NOMO-1 (cell line): ENCODE data around the gene KCNJ18.
"Not testable (repeated sequence)": the region's sequence is repeated elsewhere in the genome, so short reads cannot be mapped to it uniquely, and the experiment has no call there.

Experiments
- DNase-seq, 2 experiments: peaks; one replicate each; lab custom pipeline; 2025; ENCODE audit not compliant: unreplicated experiment in 2 of 2; lab: John Stamatoyannopoulos, UW

KCNJ18 gene

GRCh38 chr17:21683897-21684296 is 8.4 kb upstream of the KCNJ18 start:
- not testable (repeated sequence) for DNase-seq

- DNase-seq = not testable (repeated sequence)
Measured at GRCh38 chr17:21684384-21684783, 7.9 kb upstream of the KCNJ18 start.

GRCh38 chr17:21685061-21685795 is 7.1 kb upstream of the KCNJ18 start:
- DNase-seq = not testable (repeated sequence)

DNA sequence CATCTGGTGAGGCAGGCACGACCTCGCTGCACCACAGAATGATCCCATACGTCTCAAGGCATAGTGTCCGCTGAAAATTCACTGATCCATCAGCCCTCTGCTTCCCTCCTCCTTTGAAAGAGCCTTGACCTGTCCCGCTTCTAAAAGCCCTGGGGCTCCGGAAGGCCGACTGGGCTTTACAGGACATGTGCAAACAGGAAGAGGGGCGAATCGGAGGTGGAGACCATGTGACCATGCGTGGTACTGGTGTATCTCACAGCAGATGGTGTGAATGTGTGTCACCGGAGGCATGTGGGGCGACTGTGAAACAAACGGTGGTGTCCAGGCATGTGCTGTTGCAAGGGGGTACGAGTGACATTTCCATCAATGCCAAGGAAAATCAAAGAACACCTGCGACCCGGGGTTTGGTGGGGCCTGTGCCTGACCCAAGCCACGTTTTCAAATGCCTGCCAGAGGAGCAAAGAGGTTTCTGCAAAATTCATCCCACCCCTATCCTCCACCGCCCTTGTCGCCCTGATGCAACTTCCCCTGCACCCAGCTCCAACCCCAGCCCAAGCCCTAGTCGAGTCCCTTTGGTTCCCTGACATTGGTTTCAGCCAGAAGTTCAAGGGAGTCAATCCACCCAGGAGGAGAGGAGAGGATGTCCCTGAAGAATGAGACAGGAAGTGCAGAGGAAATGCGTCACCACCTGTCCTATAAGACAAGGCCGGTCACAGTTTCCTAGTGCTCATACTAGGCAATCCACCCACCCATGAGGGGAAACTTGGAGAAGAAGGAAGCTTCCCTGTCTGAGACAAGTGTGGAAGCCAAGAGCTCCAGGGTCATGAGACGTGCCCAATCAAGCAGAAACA is 5.9 kb upstream of the KCNJ18 start:
- no peak for DNase-seq

DNA sequence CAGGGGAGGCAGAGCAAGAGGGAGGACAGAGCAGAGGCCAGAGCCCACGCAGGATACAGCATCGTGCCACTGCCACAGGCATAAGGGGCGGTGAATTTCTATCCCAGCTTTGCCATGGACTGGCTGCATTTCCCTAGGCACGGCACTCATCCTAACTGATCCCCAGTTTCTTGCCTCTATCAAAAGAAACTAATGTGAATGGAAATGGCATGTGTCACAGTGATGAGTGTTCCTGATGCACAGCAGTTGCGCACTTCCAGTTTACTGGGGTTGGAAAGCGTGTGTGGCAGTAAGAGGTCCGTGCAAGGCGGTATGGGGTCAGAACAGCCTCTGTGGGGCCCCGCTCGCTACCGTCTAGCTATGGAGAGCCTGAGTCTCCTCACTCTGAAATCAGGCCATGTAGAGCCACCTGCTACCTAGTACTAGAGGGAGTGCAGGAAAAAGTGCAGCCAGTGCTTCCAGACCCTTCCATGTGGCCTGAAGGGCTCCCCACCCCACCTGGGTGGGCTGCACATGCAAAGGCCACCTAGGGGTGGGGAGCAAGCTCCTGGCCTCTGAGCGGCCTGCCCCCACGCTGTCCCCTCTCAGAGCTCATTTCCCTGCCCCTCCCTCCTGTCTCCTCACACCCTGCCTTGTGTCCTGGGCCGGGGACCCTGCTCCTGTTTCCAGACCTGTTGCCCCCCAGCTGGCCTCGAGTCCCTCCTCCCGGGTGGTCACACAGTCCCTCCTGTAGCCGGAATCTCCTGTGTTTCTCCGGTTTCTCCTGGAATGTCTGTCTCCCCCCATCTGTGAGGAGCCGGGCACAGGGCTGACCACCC is 5.0 kb upstream of the KCNJ18 start:
- no peak for DNase-seq

DNA sequence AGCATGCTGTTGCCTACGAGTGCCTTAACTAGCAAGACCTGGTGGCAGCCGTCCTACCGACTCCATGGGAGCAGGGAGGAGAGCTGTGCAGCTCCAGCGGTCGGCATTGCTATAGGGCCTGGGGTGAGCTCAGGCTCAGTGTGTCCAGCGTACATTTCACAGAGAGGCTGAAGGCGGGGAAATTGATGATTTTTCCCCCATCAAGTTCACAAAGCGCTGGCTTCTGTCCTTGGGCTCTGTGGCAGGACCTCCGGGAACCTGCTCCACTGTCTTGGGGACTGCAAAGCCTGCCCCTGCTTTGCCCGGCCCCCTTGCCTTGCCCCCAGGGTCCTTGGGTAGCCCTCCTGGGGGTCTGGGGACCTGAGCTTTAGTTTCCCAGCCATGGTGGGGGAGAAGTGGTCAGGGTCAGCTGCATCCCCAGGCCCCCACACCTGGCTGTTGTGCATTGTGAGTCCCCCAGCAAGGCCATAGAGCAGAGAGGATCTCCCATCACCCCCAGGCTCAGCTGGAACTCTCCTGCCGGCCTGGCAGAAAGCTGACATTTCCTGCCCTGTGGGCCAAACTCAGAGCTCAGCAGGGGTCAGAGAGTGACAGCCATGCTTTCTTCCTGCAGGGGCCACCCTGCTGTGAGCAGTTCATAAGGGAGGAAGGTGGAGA is 3.9 kb upstream of the KCNJ18 start:
- no peak for DNase-seq

DNA sequence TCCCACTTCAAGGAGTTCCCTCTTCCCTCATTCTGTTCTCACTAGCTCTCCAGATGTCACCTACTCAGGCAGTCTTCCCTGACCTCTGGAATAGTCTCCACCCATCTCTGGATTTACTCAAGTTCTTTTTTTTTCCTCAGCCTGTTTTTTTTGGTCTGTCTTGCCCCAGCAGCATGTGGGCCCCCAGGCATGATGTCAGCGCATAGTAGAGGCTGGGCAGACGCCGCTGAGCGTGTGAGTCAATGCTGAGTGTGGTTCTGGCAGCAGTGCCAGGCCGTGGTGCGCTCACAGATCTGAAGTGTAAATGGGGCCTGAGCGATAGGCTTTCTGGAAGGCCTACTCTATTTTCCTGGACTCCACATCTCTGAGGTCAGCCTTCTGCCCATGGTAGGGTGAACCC is 2.7 kb upstream of the KCNJ18 start:
- DNase-seq = no peak

- DNase-seq = not testable (repeated sequence)
Measured at GRCh38 chr17:21690811-21691210, 1.5 kb upstream of the KCNJ18 start.

- DNase-seq = not testable (repeated sequence)
Measured at GRCh38 chr17:21691481-21691880, 842 bp upstream of the KCNJ18 start.

- DNase-seq = not testable (repeated sequence)
Measured at GRCh38 chr17:21692704-21693065, 362 bp downstream of the KCNJ18 start.

GRCh38 chr17:21693391-21693796 is 1.1 kb downstream of the KCNJ18 start:
- DNase-seq = not testable (repeated sequence)

DNA sequence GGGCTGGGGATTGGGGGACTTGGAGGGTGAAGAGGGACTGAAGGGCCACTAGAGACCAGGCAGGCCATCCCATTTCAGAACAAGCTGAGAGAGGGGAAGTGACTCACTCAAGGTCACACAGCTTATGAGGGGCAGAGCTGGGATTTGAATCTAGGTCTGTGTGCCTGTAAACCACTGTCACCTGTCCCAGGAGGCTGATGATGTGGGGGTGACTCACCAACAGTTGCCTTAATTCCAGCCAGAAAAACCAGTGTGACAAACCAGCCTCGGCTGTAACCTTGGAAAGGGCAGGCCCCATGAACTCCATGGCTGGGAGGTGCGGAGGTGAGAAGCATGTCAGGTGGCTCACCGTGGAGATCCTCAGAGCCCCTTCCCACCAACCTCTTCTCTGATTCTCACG is 1.6 kb downstream of the KCNJ18 start:
- DNase-seq = not testable (repeated sequence)

DNA sequence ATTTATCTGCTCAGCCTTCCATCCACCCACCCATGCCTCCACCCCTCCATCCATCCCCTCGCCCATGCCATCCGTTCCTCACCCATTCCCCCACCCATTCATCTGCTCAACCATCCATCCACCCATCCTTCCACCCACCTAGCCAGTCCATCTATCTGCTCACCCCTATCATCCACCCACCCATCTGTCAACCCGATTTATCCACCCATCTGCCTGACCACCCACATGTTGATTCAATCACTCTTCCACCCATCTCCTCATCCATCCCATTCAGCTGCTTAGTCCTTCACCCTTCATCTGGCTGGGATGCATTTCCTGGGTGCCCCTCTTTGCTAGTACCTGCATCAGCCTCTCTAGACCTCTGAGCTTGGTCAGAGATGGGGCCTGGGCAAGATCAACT is 3.9 kb downstream of the KCNJ18 start:
- not testable (repeated sequence) for DNase-seq

DNA sequence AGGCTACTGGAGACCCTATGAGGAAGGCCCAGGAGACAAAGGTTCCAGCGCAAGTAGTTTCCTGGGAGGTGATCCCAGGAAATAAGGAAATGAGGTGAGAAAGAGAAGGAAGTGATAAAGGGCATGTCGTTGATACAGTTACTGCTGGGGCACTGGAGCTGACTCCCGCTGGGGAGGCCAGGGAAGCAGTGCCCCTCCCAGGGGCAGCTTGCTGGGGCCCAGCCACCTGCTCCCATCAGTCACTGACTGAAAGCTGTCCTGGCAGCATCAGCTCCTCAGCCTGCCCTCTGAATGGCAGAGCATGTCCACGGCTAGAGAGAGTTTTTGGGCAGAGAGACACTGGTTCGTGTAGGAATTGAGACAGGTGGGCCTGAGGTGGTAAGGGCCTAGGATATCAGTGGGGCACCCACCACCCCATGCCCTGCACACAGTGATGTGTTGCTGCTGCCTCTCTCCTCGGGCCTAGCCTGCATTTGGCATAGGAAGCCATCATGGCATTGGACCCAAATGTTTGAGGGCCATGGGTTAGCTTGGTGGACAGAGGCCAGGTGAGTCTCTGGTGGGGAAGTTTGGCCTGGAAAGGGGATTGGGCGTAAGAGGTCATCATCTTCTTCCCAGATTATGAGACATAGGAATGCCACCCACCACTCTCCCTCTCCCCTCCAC is 4.7 kb downstream of the KCNJ18 start:
- not testable (repeated sequence) for DNase-seq

- DNase-seq = not testable (repeated sequence)
Measured at GRCh38 chr17:21697508-21697860, 5.2 kb downstream of the KCNJ18 start.

DNA sequence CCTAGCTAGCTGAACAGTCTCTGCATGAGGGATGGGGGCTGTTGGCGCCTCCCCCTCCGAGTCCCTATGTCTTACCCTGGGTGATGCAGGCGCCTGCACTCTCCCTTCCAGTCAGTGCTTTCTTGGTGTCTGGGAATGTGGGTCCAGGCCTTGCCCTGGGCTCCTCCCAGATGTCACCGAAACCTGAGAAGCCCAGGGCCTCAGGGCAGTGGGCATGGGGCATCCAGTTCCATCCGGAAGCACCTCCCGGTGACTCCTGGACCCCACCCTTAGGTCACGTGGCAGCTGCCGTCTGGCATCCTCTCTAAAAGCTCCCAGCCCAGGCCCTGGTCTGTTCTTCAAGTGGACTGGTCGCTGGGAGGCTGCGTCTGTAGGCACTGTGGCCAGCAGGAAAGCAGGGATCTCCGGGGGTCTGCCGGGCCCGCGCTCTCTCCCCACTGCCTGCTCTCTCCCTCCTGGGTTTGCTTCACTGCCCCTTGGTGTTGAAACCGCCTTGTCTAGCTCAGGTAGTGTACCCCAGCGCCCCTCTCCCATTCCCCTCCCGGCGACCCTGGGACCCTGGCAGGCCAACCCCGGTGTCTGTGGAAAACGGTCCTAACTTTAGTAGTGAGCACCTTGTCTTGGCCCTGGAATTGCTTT is 6.2 kb downstream of the KCNJ18 start:
- DNase-seq = not testable (repeated sequence)

DNA sequence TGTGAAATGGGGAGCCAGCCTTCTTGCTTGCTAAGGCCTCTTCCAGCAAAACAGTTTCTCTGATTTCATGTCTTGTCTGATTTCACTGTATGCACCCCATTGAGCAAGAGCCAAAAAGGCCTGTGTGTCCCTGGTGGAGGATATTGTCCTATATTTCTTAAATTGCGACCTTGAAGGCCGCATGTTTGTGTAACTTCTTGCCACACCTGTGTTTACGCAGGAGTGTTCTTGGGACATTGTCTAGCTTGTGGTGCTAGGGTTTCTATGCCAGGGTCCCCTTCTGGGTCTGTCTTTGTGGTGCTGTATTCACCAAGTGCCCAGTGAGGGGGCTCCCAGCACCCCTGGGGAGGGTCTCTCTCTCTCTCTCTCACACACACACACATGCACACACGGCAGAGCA is 6.8 kb downstream of the KCNJ18 start:
- DNase-seq = not testable (repeated sequence)

DNA sequence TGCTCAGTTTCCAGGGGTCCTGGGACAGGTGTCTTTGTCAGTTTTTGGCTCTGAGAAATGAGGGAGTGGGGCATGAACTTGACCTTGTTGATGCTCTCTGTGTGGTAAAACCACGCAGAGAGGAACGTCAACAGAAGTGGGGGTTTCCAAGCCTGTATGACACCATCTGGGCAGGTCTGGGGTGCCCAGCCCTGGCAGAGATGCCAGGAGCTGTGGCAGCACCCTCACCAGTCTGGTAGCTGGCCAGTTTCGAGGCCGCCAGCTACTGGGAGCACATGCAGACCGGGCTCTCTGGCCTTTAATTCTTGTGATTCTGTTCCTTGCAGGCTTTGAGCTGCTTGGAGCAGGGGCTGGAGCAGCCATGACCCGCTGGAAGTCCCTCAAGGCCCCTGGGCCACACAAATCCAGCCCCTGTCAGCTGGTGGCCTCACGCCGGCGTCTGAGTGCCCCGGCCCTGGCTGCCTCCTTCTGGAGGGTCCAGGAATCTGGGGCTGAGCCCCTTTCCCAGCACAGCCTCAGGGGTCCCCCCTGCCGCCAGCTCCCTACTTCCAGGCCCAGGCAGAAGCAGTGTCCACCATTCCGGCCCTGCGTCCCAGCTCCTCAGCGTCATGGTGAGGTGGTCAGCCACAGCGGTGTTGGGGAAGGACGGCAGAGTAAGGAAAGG is 7.4 kb downstream of the KCNJ18 start:
- not testable (repeated sequence) for DNase-seq

DNA sequence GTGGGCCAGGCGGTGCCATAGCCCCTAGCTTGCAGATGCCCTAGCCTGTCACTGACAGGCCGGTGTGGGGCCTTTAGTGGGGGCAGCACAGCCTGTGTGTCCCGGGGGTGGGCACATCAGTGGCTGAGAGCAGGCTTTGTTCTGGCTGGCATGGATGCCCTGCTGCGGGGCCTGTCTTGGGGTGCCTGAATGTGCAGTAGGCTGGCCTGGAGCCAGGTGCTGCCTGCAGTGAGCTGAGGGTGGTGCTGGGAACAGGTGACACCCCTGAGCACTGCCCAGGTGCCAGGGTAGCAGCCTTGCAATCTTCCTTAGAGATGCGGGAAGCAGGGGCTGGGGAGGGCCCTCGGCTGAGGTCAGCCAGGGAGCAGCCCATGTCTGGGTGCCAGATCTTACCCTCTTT is 8.8 kb downstream of the KCNJ18 start:
- not testable (repeated sequence) for DNase-seq
